AG09319 (cell line): ENCODE data around the gene CEACAM21.
"Not testable (repeated sequence)": the region's sequence is repeated elsewhere in the genome, so short reads cannot be mapped to it uniquely, and the experiment has no call there.

Experiments used
- DNase-seq: peaks from one replicate; pipeline ENCODE4 v3.0.0-alpha.2; 2010; ENCODE audit warnings: low read depth; ENCODE audit errors: extremely low read depth
- CTCF ChIP-seq: IDR thresholded peaks from 2 replicates; pipeline ENCODE4 v1.5.1; 2011; ENCODE audit warnings: low read depth, mild to moderate bottlenecking, inconsistent platforms, low read length, moderate library complexity

CEACAM21 gene

DNA sequence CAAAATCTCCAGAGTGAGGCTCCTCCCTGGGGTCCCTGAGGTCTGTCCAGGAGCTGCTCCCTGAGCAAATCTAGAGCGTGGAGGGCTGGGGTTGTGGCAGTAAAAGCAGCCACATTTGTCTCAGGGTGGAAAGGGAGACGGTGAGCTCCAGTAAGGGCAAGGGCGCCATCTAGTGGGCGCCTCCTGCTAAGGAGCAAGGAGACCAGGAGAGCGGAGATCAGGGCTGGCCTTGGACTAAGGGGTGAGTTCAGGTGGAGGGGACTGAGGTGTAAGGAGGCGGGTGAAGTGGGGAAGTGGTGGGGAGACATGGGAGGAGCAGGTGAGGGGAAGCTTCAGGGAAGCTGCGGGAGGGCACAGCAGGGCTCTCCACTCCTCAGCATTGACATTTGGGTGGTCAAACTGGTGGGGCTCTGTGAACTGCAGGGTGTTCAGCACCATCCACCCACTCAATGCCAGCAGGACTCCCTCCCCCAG lies 5.3 kb upstream of the CEACAM21 start:
- peak; percentile 32 for DNase-seq
- peak; percentile 94 for TF ChIP-seq CTCF

DNA sequence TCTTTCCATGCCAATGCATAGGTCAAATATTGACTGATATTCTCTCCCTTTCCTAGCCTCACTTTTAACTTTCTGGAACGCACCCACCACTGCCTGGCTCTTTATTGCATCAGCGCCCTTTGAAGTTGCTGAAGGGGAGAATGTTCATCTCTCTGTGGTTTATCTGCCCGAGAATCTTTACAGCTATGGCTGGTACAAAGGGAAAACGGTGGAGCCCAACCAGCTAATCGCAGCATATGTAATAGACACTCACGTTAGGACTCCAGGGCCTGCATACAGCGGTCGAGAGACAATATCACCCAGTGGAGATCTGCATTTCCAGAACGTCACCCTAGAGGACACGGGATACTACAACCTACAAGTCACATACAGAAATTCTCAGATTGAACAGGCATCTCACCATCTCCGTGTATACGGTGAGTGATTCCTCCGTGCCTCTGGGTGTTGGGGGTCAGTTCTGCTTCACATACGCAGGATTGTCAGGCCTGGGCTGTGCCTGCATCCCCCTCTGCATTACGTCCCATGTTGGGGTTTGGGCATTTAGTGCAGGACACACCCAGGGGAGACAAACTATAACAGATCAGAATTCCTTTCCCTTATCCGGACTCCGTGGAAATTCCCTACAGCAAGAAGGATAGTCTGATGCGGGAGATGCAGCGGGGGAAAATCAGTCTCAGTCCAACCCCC lies 1.3 kb downstream of the CEACAM21 start:
- TF ChIP-seq CTCF: no peak
- DNase-seq: no peak

GRCh38 chr19:41577833-41578232 lies 1.9 kb downstream of the CEACAM21 start:
- no peak for TF ChIP-seq CTCF
- no peak for DNase-seq

DNA sequence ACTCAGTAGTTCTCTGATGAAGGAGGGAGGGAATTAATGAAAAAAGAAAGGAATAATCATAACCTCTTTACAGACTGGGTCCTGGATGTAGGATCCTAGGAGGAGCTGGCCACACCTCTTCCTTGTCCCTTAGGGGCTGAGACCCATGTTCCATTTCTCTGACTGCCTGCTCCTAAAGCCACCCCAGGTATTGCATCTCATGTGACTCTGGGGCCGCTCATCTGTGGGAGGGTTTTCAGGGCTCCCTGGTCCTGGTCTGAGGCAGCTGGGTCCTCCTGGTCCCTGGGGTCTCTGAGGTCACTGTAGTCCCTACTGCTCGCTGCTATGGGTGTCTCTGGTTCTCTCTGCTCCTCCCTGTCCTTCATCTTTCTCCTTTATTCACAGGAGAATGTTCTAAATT lies 2.9 kb downstream of the CEACAM21 start:
- no peak for TF ChIP-seq CTCF
- DNase-seq: no peak

DNA sequence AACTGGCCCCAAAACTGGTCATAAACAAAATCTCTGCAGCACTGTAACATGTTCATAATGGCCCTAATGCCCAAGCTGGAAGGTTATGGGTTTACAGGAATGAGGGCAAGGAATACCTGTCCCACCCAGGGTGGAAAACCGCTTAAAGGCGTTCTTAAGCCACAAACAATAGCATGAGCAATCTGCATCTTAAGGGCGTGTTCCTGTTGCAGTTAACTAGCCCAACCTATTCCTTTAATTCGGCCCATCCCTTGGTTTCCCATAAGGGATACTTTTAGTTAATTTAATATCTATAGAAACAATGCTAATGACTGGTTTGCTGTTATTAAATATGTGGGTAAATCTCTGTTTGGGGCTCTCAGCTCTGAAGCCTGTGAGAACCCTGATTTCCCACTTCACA lies 5.1 kb downstream of the CEACAM21 start:
- DNase-seq: not testable (repeated sequence)

- DNase-seq: not testable (repeated sequence)
Measured at GRCh38 chr19:41582577-41583182, 6.7 kb downstream of the CEACAM21 start.

GRCh38 chr19:41584260-41584810 lies 8.4 kb downstream of the CEACAM21 start:
- TF ChIP-seq CTCF: no peak

DNA sequence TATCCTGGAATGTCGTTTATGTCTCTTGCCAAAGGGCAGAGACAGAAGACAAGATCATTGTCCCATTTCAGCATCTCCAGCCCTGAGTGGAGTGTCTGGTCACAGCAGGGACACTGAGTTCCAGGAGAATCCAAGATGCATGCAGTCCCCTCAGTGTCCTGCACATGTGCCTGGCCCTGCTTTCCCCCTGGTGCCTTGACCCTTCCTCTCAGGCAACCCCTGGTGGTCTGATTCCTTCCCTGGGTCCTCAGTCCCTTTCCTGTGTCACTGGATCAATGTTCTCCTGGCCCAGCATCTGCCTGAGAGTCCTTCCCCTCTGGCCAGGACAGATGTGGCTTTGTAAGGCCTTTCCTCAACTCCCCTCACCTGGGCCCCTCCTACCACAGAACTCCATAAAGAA lies 9.0 kb downstream of the CEACAM21 start:
- no peak for TF ChIP-seq CTCF
- no peak for DNase-seq

More at GRCh38 chr19:41584260-41584810, 8.4 kb downstream of the CEACAM21 start:
- no peak for DNase-seq
